Upper lobe of left lung (tissue), 6 donors: ENCODE data around the gene EXOC3L4. TPM values are rescaled to one million over a fixed set of nuclear protein-coding genes. Genes with fewer than 3 reads are reported as not detected.

Source experiments
- ATAC-seq, 2 donors: fragments of 200-7000 bp; cut with Tn5 transposase; one replicate each; pipeline ENCODE4 v1.9.1; 2022; ENCODE audit warnings: mild to moderate bottlenecking in 2 of 2, moderate library complexity in 2 of 2; ENCODE audit not compliant: low FRiP score in 2 of 2
- DNase-seq, 2 donors: peaks; one replicate each; pipeline ENCODE4 v3.0.0-alpha.2; 2019 to 2020
- H3K27ac ChIP-seq, 4 donors: fragments of 200-600 bp; sonication (generic); one replicate each; pipeline ENCODE4 v1.5.1; 2016 to 2019
- H3K27me3 ChIP-seq, 4 donors: fragments of 200-600 bp; sonication (generic); one replicate each; pipeline ENCODE4 v1.5.1; 2017 to 2019
- H3K36me3 ChIP-seq, 4 donors: fragments of 200-600 bp; sonication (generic); one replicate each; pipeline ENCODE4 v1.5.1; 2016 to 2019
- H3K4me1 ChIP-seq, 4 donors: fragments of 200-600 bp; sonication (generic); one replicate each; pipeline ENCODE4 v1.5.1; 2018 to 2019
- H3K4me3 ChIP-seq, 4 donors: fragments of 200-600 bp; sonication (generic); one replicate each; pipeline ENCODE4 v1.5.1; 2017 to 2019; ENCODE audit warnings: mild to moderate bottlenecking in 2 of 4, moderate library complexity in 1 of 4
- H3K9me3 ChIP-seq, 4 donors: fragments of 200-600 bp; sonication (generic); one replicate each; pipeline ENCODE4 v1.5.1; 2018 to 2019
- CTCF ChIP-seq, 6 experiments: fragments of 450-650 bp in 4 of 6; fragments of 200-600 bp in 2 of 6; sonication (generic) in 2 of 6; IDR thresholded peaks; one replicate each; pipeline ENCODE4 v1.5.1; 2016 to 2019; ENCODE audit warnings: antibody characterized with exemption in 6 of 6
- EP300 ChIP-seq, 4 donors: sonication (generic); formaldehyde crosslinking; IDR thresholded peaks; one replicate each; pipeline ENCODE4 v1.5.1; 2017; ENCODE audit warnings: antibody characterized with exemption in 4 of 4, control low read depth in 2 of 4
- POLR2A ChIP-seq, 4 donors: fragments of 450-650 bp; IDR thresholded peaks; one replicate each; pipeline ENCODE4 v1.5.1; 2016 to 2017; ENCODE audit warnings: antibody characterized with exemption in 4 of 4, mild to moderate bottlenecking in 2 of 4
- POLR2AphosphoS5 ChIP-seq, 2 donors: sonication (generic); formaldehyde crosslinking; IDR thresholded peaks; one replicate each; pipeline ENCODE4 v1.5.1; 2017; ENCODE audit warnings: antibody characterized with exemption in 2 of 2
- WGBS, 2 donors: methylation state at CpG; one replicate each; pipeline ENCODE4 v1.1.5; 2017 to 2018; 5-methylcytosine and 5-hydroxymethylcytosine counted together
- total RNA-seq, 6 donors: library from RNA; depleted of rRNA in 4 of 6; stranded (reverse); fragments of >200 nt in 4 of 6; gene quantifications; one replicate each; pipeline versions ENCODE4 v1.1.0 to v1.2.1, GENCODE V29; 2016 to 2021
- donor health status: DM: no; HTN: no; CAD: no; lungs with moderate emphysema.
- donor health status: DM: no; HTN: yes; CAD: no; lungs with severe emphysema.

The EXOC3L4 gene
- total RNA-seq, 6 donors from 2014 or later, result 0.30 to 7.6 (median 2.9) TPM

DNA sequence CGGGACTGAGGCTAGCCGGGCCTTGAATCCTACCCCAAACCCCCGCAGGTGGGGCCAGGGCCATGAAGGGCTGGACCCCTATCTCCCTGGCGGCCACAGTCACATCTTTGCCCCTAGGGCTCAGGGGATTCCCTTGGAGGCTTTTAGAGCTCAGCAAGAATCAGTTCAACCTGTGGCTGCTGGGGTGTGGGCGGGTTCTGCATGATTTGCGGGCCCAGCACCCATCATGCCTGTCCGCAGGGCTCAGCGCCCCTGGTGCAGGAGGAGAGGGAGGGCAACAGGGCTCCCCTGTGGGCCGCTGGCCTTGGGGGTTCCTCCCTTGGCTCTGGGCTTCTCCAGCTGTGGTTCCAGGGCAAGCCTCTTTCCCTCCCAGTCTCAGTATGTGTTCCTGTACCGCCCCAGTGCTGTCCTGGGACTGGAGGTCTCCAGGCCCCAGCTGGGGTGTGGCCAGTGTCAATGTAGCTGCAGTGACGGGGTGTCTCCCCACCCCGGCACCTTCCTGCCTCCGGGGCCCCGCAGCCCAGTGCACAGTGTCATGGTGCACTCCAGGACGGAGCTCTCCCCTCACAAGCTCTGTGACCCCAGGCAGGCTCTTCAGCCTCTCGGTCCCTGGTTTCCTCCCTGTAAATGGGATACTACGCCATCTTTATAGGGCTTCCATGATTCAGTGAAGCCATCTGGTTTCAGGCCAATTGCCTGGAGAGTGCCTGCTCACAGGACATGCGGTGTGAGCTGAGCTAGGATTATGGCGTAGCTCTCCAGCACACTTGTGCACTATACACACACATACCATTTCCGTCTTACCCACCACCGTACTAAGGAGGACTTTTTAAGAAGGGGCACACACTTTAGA lies 20.4 kb upstream of the EXOC3L4 start:
- 79 to 84% methylated on average over 13 to 18 of the region's 21 CpGs for WGBS, 2 donors
- peak overlapping the region; percentile 75 to 91 (median 82) for H3K27ac ChIP-seq
- H3K4me3 ChIP-seq, result no peak overlapping the region
- H3K4me1 ChIP-seq, result peaks cover 17 to 47% (median 22%) of the 10 kb centered on the region in 4 donors
- ATAC-seq (peak in 1 of 2 donors; percentile 7), DNase-seq (peak in 1 of 2 donors; percentile 62)
- no peaks in the 10 kb centered on the region for H3K27me3 ChIP-seq
- TF ChIP-seq EP300 (IDR thresholded peaks at IDR 0.05) (no peak), CTCF (IDR thresholded peaks at IDR 0.05) (no peak), POLR2AphosphoS5 (IDR thresholded peaks at IDR 0.05) (no peak), POLR2A (IDR thresholded peaks at IDR 0.05) (no peak)
- no peaks in the 10 kb centered on the region for H3K9me3 ChIP-seq
- no peaks in the 10 kb centered on the region for H3K36me3 ChIP-seq

- Histone ChIP-seq H3K4me1 (peaks cover 17 to 47% (median 22%) of the 10 kb centered on the region in 4 donors), H3K36me3 (no peaks in the 10 kb centered on the region), H3K9me3 (no peaks in the 10 kb centered on the region), H3K27ac (peak overlapping the region; percentile 75 to 91 (median 82)), H3K4me3 (peak overlapping the region in 3 of 4 donors; percentile 40 to 50 (median 49)), H3K27me3 (no peaks in the 10 kb centered on the region)
- DNase-seq (peak; percentile 80 to 94), ATAC-seq (peak; percentile 73)
- TF ChIP-seq POLR2A (IDR thresholded peaks at IDR 0.05) (peak in 1 of 4 donors; percentile 5), POLR2AphosphoS5 (IDR thresholded peaks at IDR 0.05) (peak; percentile 33 to 60), EP300 (IDR thresholded peaks at IDR 0.05) (peak in 2 of 4 donors; percentile 29 to 88), CTCF (IDR thresholded peaks at IDR 0.05) (no peak)
- 13 to 33% methylated on average over 3 to 18 of the region's 21 CpGs for WGBS, 2 donors
Observed at GRCh38 chr14:103074729-103075367, 19.7 kb upstream of the EXOC3L4 start.

GRCh38 chr14:103078420-103078749 lies 16.1 kb upstream of the EXOC3L4 start:
- TF ChIP-seq POLR2AphosphoS5 (IDR thresholded peaks at IDR 0.05) (peak in 1 of 2 donors; percentile 42), CTCF (IDR thresholded peaks at IDR 0.05) (peak; percentile 65 to 83 (median 72)), EP300 (IDR thresholded peaks at IDR 0.05) (no peak)
- Histone ChIP-seq H3K4me3 (no peak overlapping the region), H3K36me3 (no peaks in the 10 kb centered on the region), H3K4me1 (peaks cover 9 to 27% (median 18%) of the 10 kb centered on the region in 4 donors), H3K27me3 (no peaks in the 10 kb centered on the region), H3K9me3 (no peaks in the 10 kb centered on the region), H3K27ac (no peak overlapping the region)
- WGBS, 2 donors, result 12% methylated on average over 9 of the region's 9 CpGs
- ATAC-seq, result peak; percentile 51 to 72
- DNase-seq, result peak in 1 of 2 donors; percentile 91

- no peak for ATAC-seq
- Histone ChIP-seq H3K4me1 (peaks cover 9 to 25% (median 19%) of the 10 kb centered on the region in 4 donors), H3K4me3 (no peak overlapping the region), H3K27me3 (peaks cover 0 to 2% (median 2%) of the 10 kb centered on the region in 4 donors), H3K9me3 (no peaks in the 10 kb centered on the region), H3K36me3 (no peaks in the 10 kb centered on the region), H3K27ac (no peak overlapping the region)
- no peak for TF ChIP-seq CTCF (IDR thresholded peaks at IDR 0.05)
- TF ChIP-seq POLR2A (IDR thresholded peaks at IDR 0.05), result no peak
- TF ChIP-seq EP300 (IDR thresholded peaks at IDR 0.05), result no peak
- TF ChIP-seq POLR2AphosphoS5 (IDR thresholded peaks at IDR 0.05), result no peak
- no peak for DNase-seq
- 70 to 77% methylated on average over 2 to 10 of the region's 11 CpGs for WGBS, 2 donors
Observed at GRCh38 chr14:103078860-103079587, 15.5 kb upstream of the EXOC3L4 start.
